Activated CD8-positive, alpha-beta memory T cell treated with anti-CD3 and anti-CD28 coated beads, Interleukin-2, amount 50 U/mL, for 4 hours (primary cell): ENCODE data around the gene COL26A1.
"Not testable (repeated sequence)": the region's sequence is repeated elsewhere in the genome, so short reads cannot be mapped to it uniquely, and the experiment has no call there.

Source experiments
- DNase-seq: peaks from one replicate; pipeline ENCODE4 v3.0.0-alpha.2; 2020

Gene COL26A1

GRCh38 chr7:101402835-101403234 is 40.2 kb downstream of the COL26A1 start:
- no peak for DNase-seq

- no peak for DNase-seq
Observed at GRCh38 chr7:101405474-101406067, 42.9 kb downstream of the COL26A1 start.

GRCh38 chr7:101410743-101411507 is 48.2 kb downstream of the COL26A1 start:
- peak; percentile 41 for DNase-seq

GRCh38 chr7:101411508-101411874 is 48.8 kb downstream of the COL26A1 start:
- no peak for DNase-seq

- no peak for DNase-seq
Observed at GRCh38 chr7:101412976-101413375, 50.3 kb downstream of the COL26A1 start.

- DNase-seq, result no peak
Observed at GRCh38 chr7:101418694-101419093, 56.0 kb downstream of the COL26A1 start.

GRCh38 chr7:101419831-101420230 is 57.2 kb downstream of the COL26A1 start:
- DNase-seq, result no peak

GRCh38 chr7:101420436-101420835 is 57.8 kb downstream of the COL26A1 start:
- no peak for DNase-seq

GRCh38 chr7:101422356-101423195 is 59.9 kb downstream of the COL26A1 start:
- DNase-seq, result no peak

- DNase-seq, result no peak
Observed at GRCh38 chr7:101426303-101427011, 63.8 kb downstream of the COL26A1 start.

- no peak for DNase-seq
Observed at GRCh38 chr7:101428093-101428866, 65.6 kb downstream of the COL26A1 start.

- DNase-seq, result no peak
Observed at GRCh38 chr7:101432316-101432715, 69.6 kb downstream of the COL26A1 start.

- DNase-seq, result no peak
Observed at GRCh38 chr7:101433688-101434087, 71.0 kb downstream of the COL26A1 start.

GRCh38 chr7:101434155-101434554 is 71.5 kb downstream of the COL26A1 start:
- DNase-seq, result not testable (repeated sequence)

GRCh38 chr7:101435461-101436220 is 73.0 kb downstream of the COL26A1 start:
- DNase-seq, result no peak

GRCh38 chr7:101436221-101436735 is 73.6 kb downstream of the COL26A1 start:
- DNase-seq, result no peak

GRCh38 chr7:101436857-101437576 is 74.3 kb downstream of the COL26A1 start:
- DNase-seq, result no peak

- DNase-seq, result no peak
Observed at GRCh38 chr7:101441890-101442289, 79.2 kb downstream of the COL26A1 start.

GRCh38 chr7:101442426-101443070 is 79.9 kb downstream of the COL26A1 start:
- DNase-seq, result no peak

- DNase-seq, result no peak
Observed at GRCh38 chr7:101450064-101450463, 87.4 kb downstream of the COL26A1 start.
